ENCODE results near the gene SPRYD3. TPM values are rescaled to one million over a fixed set of nuclear protein-coding genes. Genes with fewer than 3 reads are reported as not detected.

Gene SPRYD3
- total RNA-seq, 1 donor from 2014 or later: 5.4 TPM

GRCh38 chr12:53123578-53124351, 44.6 kb upstream of the SPRYD3 start:
- H3K9ac ChIP-seq: no peak overlapping the region
- Mint-ChIP-seq H3K27ac (peak overlapping the region; percentile 66), H3K4me3 (peak overlapping the region; percentile 56), H3K4me1 (peaks cover 11% of the 10 kb centered on the region), H3K36me3 (peaks cover 5% of the 10 kb centered on the region), H3K9me3 (peaks cover 8% of the 10 kb centered on the region), H3K27me3 (ENCODE audit: insufficient read depth, low read depth) (peaks cover 13% of the 10 kb centered on the region)
- no peaks in the 10 kb centered on the region for H4K20me1 ChIP-seq (ENCODE audit: low read depth)
- TF ChIP-seq EZH2phosphoT487 (IDR thresholded peaks at IDR 0.05): no peak
- no peak for TF ChIP-seq EZH2 (IDR thresholded peaks at IDR 0.05)
- TF ChIP-seq CTCF (IDR thresholded peaks at IDR 0.05): no peak
- no peak overlapping the region for H3K4me2 ChIP-seq
- H3K4me1 ChIP-seq: no peaks in the 10 kb centered on the region
- H3K27me3 ChIP-seq: peaks cover 42% of the 10 kb centered on the region
- no peaks in the 10 kb centered on the region for H3K36me3 ChIP-seq
- H3F3A ChIP-seq (ENCODE audit: low read depth): no peaks in the 10 kb centered on the region
- H3K79me2 ChIP-seq (ENCODE audit: low read depth): no peaks in the 10 kb centered on the region
- H2AFZ ChIP-seq (replicated peaks): no peak overlapping the region
- H3K27ac ChIP-seq: no peak overlapping the region
- no peak overlapping the region for H3K4me3 ChIP-seq
- no peaks in the 10 kb centered on the region for H3K9me3 ChIP-seq (ENCODE audit: low read depth)
- DNase-seq (ENCODE audit: low spot score): no peak

- TF ChIP-seq EZH2phosphoT487 (IDR thresholded peaks at IDR 0.05) (no peak), CTCF (IDR thresholded peaks at IDR 0.05) (no peak), EZH2 (IDR thresholded peaks at IDR 0.05) (no peak)
- Histone ChIP-seq H3K4me3 (no peak overlapping the region), H2AFZ (replicated peaks) (no peak overlapping the region), H3K4me2 (no peak overlapping the region), H3K4me1 (no peaks in the 10 kb centered on the region), H3K27me3 (peaks cover 34% of the 10 kb centered on the region), H3K27ac (no peak overlapping the region), H3K79me2 (ENCODE audit: low read depth) (no peaks in the 10 kb centered on the region), H4K20me1 (ENCODE audit: low read depth) (no peaks in the 10 kb centered on the region), H3K9ac (no peak overlapping the region), H3K36me3 (no peaks in the 10 kb centered on the region), H3K9me3 (ENCODE audit: low read depth) (no peaks in the 10 kb centered on the region), H3F3A (ENCODE audit: low read depth) (no peaks in the 10 kb centered on the region)
- peaks cover 13% of the 10 kb centered on the region for H3K27me3 Mint-ChIP-seq (ENCODE audit: insufficient read depth, low read depth)
- no peak overlapping the region for H3K27ac Mint-ChIP-seq
- DNase-seq (ENCODE audit: low spot score): no peak
- peak overlapping the region; percentile 46 for H3K4me3 Mint-ChIP-seq
- H3K36me3 Mint-ChIP-seq: peaks cover 5% of the 10 kb centered on the region
- peaks cover 8% of the 10 kb centered on the region for H3K9me3 Mint-ChIP-seq
- H3K4me1 Mint-ChIP-seq: peaks cover 11% of the 10 kb centered on the region
Observed at GRCh38 chr12:53122961-53123468, 43.8 kb upstream of the SPRYD3 start.

GRCh38 chr12:53120685-53121525, 41.7 kb upstream of the SPRYD3 start:
- Mint-ChIP-seq H3K27ac (no peak overlapping the region), H3K4me3 (no peak overlapping the region), H3K36me3 (peaks cover 5% of the 10 kb centered on the region), H3K4me1 (peaks cover 11% of the 10 kb centered on the region), H3K9me3 (peaks cover 8% of the 10 kb centered on the region), H3K27me3 (ENCODE audit: insufficient read depth, low read depth) (peaks cover 18% of the 10 kb centered on the region)
- H3K27ac ChIP-seq: no peak overlapping the region
- no peaks in the 10 kb centered on the region for H3K9me3 ChIP-seq (ENCODE audit: low read depth)
- no peak overlapping the region for H3K4me3 ChIP-seq
- no peaks in the 10 kb centered on the region for H3K79me2 ChIP-seq (ENCODE audit: low read depth)
- no peak for DNase-seq (ENCODE audit: low spot score)
- H3K9ac ChIP-seq: no peak overlapping the region
- H3K4me2 ChIP-seq: no peak overlapping the region
- H3F3A ChIP-seq (ENCODE audit: low read depth): no peaks in the 10 kb centered on the region
- no peaks in the 10 kb centered on the region for H3K36me3 ChIP-seq
- TF ChIP-seq CTCF (IDR thresholded peaks at IDR 0.05) (no peak), EZH2phosphoT487 (IDR thresholded peaks at IDR 0.05) (no peak), EZH2 (IDR thresholded peaks at IDR 0.05) (no peak)
- H4K20me1 ChIP-seq (ENCODE audit: low read depth): no peaks in the 10 kb centered on the region
- H3K27me3 ChIP-seq: peaks cover 13% of the 10 kb centered on the region
- H2AFZ ChIP-seq (replicated peaks): no peak overlapping the region
- no peaks in the 10 kb centered on the region for H3K4me1 ChIP-seq
